Measurements from ENCODE around the gene SLC12A9.

The SLC12A9 gene

DNA sequence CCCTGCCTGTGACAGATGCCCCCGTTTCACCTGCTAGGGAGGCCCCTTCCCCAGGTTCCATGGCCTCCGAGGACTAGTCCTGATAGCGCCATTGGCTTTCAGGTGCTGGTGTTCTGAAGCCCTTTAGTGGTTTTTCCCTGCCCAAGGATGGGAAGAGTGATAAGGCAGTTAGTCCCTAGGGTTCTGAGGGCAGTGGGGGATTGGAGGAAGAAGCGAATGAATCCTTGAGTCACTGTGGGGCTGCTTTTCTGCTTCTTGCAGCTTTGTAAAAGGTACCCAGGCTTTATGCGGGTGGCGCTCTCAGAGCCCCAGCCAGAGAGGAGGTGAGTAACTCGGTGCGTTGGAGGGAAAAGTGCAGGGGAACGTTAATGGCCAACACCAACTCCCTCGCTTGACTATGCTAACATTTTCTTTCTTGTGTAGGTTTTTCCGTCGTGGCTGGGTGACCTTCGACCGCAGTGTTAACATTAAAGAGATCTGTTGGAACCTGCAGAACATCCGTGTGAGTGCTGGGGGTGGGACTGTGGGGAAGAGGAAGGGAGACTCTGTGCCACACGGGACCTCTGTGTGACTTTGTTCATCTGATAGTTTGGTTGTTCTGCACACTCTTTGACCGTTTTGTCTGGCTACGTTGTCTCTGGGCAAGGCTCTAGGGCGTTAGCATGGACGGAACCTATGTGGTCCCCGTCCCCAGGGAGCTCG lies 33.1 kb downstream of the SLC12A9 start:
- no peak for DNase-seq (ENCODE audit: low read depth)

DNA sequence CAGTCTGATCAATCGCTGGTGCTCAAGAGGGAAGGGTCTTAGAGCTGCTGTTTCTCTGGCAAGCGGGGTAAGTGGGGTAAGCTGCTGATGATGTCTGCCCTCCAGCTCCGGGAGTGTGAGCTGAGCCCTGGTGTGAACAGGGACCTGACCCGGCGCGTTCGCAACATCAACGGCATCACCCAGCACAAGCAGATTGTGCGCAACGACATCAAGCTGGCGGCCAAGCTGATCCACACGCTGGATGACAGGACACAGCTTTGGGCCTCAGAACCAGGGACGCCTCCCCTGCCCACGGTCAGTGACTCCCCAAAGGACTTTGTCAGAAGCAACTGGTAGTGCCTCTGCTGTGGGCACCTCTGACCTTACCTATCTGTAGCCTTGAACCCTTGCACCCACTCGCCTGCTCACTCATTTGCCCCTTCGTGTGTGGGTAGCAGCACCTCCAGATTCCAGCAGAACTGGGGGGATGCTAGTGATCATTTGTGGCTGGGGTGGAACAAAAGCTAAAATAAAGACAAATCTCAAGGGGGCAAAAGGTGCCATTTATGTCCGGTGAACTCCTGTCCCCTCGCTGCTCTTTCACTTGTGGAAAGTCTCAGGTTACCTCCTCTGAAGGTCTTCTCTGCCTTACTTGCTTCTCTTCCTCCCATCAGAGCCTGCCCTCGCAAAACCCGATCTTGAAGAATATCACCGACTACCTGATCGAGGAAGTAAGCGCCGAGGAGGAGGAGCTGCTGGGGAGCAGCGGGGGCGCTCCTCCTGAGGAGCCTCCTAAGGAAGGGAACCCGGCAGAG lies 33.8 kb downstream of the SLC12A9 start:
- DNase-seq (ENCODE audit: low read depth): no peak

DNA sequence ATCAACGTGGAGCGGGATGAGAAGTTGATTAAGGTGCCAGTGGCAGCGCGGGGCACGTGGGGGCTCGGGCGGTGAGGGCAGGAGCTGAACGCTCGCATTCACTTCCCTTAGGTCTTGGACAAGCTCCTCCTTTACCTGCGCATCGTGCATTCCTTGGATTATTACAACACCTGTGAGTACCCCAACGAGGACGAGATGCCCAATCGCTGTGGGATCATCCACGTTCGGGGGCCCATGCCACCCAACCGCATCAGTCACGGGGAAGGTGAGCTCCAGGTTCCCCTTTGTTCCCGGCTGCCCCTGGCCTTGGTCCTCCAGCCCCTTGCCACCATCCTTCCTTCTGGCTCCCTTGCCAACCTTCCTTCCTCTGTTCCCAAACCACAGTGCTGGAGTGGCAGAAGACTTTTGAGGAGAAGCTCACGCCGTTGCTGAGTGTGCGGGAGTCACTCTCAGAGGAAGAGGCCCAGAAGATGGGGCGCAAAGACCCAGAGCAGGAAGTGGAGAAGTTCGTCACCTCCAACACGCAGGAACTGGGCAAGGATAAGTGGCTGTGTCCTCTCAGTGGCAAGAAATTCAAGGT lies 34.5 kb downstream of the SLC12A9 start:
- no peak for DNase-seq (ENCODE audit: low read depth)

DNA sequence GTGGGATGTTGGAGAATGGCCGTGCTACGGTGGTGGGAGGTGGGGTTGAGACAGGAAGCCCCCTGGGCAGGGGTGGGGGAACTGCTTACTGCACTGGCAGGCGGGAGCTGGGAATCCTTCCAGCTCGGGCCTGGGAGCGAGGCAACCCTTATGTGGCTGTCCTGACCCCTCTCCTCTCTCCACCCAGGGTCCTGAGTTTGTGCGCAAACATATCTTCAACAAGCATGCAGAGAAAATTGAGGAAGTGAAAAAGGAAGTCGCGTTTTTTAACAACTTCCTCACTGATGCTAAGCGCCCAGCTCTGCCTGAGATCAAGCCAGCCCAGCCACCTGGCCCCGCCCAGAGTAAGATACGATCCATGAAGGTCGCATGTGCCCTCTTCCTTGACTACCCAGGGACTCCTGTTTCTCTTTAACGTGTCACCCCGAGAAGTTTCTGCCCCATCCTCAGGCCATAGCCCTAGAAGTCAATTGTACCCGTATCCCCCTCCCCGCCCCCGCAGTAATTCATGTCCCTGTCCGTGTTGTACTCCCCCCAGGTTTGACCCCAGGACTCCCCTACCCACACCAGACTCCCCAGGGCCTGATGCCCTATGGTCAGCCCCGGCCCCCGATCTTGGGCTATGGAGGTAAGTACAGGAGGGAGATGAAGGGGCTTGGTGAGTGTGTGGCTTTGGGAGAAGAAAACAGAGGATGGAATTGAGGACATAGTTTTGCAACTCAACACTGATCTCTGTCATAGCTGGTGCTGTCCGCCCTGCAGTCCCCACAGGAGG lies 35.2 kb downstream of the SLC12A9 start:
- DNase-seq (ENCODE audit: low read depth): no peak

GRCh38 chr7:100888291-100888987 lies 35.9 kb downstream of the SLC12A9 start:
- no peak for DNase-seq (ENCODE audit: low read depth)

GRCh38 chr7:100888988-100889750 lies 36.7 kb downstream of the SLC12A9 start, which contains the start of gene UFSP1:
TSS of gene UFSP1 (minus strand) at chr7:100889715. CDS start at chr7:100889271, 444 bp downstream.
- DNase-seq (ENCODE audit: low read depth): no peak

- no peak for DNase-seq (ENCODE audit: low read depth)
Observed at GRCh38 chr7:100890653-100891567, 38.4 kb downstream of the SLC12A9 start.

GRCh38 chr7:100891568-100892247 lies 39.2 kb downstream of the SLC12A9 start:
- no peak for DNase-seq (ENCODE audit: low read depth)

GRCh38 chr7:100892364-100893317 lies 40.1 kb downstream of the SLC12A9 start:
- DNase-seq (ENCODE audit: low read depth): no peak

DNA sequence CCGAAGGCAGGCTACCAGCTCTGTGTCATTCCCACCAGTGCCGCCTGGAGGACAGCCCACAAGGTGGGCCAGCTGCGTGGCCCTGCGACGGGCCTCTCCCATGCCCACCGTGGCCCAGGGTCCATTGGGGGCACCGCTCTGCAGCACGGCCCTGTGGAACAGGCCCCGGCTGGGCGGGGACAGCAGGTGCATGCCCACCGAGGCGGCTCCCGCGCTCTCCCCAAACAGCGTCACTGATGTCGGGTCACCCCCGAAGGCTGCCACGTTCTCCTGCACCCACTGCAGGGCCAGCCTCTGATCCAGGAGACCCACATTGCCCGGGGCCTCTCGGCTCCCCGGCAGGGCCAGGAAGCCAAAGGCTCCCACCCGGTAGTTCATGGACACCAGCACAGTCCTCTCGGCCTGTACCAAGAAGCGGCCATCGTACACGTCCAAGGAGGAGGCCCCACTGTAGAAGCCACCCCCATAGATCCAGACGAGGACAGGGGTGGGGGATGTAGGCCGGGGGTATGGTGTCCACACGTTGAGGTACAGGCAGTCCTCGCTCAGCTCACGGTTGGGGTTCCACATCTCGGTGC lies 40.9 kb downstream of the SLC12A9 start:
- DNase-seq (ENCODE audit: low read depth): no peak

GRCh38 chr7:100893910-100894721 lies 41.6 kb downstream of the SLC12A9 start:
- no peak for DNase-seq (ENCODE audit: low read depth)

- DNase-seq (ENCODE audit: low read depth): peak; percentile 56
Observed at GRCh38 chr7:100894860-100895700, 42.6 kb downstream of the SLC12A9 start.

GRCh38 chr7:100895701-100895955 lies 43.1 kb downstream of the SLC12A9 start, which contains the start of gene ACHE:
TSS of gene ACHE (minus strand) at chr7:100895888. CDS start at chr7:100894232, 1,656 bp downstream.
- no peak for DNase-seq (ENCODE audit: low read depth)

DNA sequence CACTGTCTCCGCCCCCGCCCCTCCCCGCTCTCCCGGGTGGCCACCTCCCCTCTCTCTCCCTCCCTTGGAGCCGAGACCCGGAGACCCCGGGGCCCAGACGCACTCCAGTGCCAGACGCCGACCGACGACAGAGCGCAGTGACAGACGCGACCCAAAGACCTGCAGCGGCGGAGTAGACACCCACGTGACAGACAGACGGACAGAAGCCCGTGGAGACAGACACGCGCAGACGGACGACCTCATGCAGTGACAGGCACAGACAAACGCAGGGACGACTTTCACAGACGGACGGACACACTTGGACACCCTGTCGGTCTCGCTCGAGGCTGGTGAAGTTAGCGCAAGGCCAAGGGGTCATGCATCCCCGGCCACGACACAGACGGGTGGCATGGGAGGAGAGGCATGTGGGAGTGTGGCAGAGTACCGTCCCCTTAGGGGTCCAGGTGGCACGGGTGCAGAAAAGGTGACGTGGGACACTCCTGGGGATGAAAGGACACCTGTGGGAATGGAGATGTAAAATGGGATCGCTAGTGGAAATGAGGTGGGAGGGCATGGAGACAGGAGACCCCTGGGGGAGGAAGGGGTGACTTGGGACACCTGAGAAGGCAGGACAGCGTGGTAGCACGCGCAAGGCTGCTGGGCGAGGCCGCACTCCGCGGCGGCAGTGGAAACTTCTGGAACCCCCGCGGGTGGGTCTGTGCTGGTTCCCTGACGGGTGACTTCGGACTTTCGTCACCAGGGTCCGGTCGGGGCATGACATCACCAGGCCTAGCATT lies 43.6 kb downstream of the SLC12A9 start:
- no peak for DNase-seq (ENCODE audit: low read depth)
